Ascending aorta (tissue), 2 donors: Measurements from ENCODE around the gene FDX2. TPM values are rescaled to one million over a fixed set of nuclear protein-coding genes. Genes with fewer than 3 reads are reported as not detected.

Experiments used
- DNase-seq, 2 donors: peaks; one replicate each; pipeline ENCODE4 v3.0.0-alpha.2; 2019; ENCODE audit warnings: low spot score in 2 of 2
- H3K27ac ChIP-seq, 2 donors: fragments of 200-600 bp; sonication (generic); one replicate each; pipeline ENCODE4 v1.5.1; 2016 to 2017; ENCODE audit warnings: mild to moderate bottlenecking in 1 of 2
- H3K27me3 ChIP-seq: fragments of 200-600 bp; sonication (generic); one replicate; pipeline ENCODE4 v1.5.1; 2017
- H3K36me3 ChIP-seq, 2 donors: fragments of 200-600 bp; sonication (generic); one replicate each; pipeline ENCODE4 v1.5.1; 2016
- H3K4me1 ChIP-seq, 2 donors: fragments of 200-600 bp; sonication (generic); one replicate each; pipeline ENCODE4 v1.5.1; 2016 to 2017; ENCODE audit warnings: mild to moderate bottlenecking in 1 of 2
- H3K4me3 ChIP-seq, 2 donors: fragments of 200-600 bp; sonication (generic); one replicate each; pipeline ENCODE4 v1.5.1; 2016 to 2017; ENCODE audit warnings: mild to moderate bottlenecking in 1 of 2
- H3K9me3 ChIP-seq, 2 donors: fragments of 200-600 bp; sonication (generic); one replicate each; pipeline ENCODE4 v1.5.1; 2016
- intact Hi-C: fragments of 100-400 bp; cut with DNase I; formaldehyde crosslinking; loops from one replicate; pipeline ENCODE4 v1.15.1; 2023
- total RNA-seq: library from RNA; depleted of rRNA; stranded (reverse); fragments of >200 nt; gene quantifications from one replicate; pipeline ENCODE4 v1.1.0, GENCODE V29; 2016
- TF ChIP-seq, protein P1 (sequence below), 3 experiments: fragments of 200-600 bp in 2 of 3; fragments of 450-650 bp in 1 of 3; sonication (generic) in 2 of 3; IDR thresholded peaks; one replicate each; pipeline ENCODE4 v1.5.1; 2016 to 2019; ENCODE audit warnings: antibody characterized with exemption in 3 of 3, mild to moderate bottlenecking in 1 of 3, moderate library complexity in 1 of 3

Gene FDX2
- total RNA-seq, 1 donor from 2014 or later: 16.8 TPM

DNA sequence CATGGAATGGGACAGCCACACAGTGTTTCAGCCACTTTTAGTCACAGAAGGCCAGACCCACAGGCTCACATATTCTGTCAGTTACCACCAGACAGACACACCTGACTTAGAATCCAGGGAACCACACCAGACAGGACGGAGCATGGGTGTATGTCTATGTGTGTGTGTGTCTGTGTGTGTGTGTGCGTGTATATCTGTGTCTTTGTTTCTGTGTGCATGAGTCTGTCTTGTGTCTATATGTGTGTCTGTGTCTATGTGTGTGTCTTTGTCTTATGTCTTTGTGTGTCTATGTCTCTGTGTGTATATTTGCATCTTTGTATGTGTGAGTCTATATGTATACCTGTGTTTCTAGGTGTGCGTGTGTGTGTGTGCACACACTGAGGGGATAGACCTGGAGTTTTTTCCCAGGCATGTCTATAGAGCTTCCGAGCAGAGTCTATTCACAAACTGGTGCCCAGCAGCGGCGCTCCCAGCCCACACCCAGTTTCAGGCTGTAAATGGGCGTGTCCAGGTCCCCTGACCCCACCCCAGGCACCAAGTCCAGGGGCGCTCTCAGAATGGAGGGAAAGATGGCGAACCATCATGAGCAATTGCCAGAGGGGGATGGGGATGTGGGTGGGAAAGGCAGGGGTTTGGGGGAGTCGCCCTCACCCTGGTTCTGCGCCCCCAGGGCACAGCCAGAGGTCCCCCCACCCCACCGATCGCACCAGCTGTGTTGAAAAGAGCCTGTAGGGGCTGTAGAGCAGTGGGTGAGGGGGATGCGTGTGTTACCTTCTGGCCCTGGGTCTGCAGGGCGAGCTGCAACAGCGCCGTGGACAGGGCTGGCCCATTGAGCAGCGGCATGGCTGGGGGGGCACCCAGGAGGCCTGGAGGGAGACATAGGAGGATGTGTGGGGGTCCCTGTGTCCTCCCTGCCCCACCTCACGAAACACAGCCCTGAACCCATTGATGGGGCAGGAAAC is 6.3 kb upstream of the FDX2 start:
- Histone ChIP-seq H3K27ac (no peak overlapping the region), H3K36me3 (peaks cover 93 to 98% of the 10 kb centered on the region in 2 donors), H3K4me1 (no peaks in the 10 kb centered on the region), H3K9me3 (no peaks in the 10 kb centered on the region), H3K4me3 (no peak overlapping the region), H3K27me3 (no peaks in the 10 kb centered on the region)
- DNase-seq: no peak
- intact Hi-C loops: no loop called here
- TF ChIP-seq, protein P1, sequence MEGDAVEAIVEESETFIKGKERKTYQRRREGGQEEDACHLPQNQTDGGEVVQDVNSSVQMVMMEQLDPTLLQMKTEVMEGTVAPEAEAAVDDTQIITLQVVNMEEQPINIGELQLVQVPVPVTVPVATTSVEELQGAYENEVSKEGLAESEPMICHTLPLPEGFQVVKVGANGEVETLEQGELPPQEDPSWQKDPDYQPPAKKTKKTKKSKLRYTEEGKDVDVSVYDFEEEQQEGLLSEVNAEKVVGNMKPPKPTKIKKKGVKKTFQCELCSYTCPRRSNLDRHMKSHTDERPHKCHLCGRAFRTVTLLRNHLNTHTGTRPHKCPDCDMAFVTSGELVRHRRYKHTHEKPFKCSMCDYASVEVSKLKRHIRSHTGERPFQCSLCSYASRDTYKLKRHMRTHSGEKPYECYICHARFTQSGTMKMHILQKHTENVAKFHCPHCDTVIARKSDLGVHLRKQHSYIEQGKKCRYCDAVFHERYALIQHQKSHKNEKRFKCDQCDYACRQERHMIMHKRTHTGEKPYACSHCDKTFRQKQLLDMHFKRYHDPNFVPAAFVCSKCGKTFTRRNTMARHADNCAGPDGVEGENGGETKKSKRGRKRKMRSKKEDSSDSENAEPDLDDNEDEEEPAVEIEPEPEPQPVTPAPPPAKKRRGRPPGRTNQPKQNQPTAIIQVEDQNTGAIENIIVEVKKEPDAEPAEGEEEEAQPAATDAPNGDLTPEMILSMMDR (IDR thresholded peaks at IDR 0.05): no peak

DNA sequence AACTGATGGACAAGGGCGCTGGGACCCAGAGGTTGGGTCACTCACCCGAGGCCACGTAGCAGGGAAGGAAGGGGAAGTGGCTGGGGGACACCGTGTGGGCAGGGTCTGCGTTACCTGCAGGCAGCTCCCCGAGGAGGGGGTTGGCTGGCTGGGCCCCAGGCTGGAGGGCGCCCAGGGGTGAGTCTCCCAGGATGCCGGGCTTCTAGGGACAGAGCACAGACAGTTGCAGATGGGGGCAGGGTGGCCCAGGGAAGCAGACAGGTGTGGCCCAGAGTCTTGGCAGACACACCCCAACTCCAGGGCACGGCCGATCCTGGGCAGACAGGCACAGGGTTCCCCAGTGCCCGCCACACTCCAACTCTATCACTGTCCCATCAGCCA is 5.6 kb upstream of the FDX2 start:
- intact Hi-C loops: no loop called here
- H3K9me3 ChIP-seq: no peaks in the 10 kb centered on the region

DNA sequence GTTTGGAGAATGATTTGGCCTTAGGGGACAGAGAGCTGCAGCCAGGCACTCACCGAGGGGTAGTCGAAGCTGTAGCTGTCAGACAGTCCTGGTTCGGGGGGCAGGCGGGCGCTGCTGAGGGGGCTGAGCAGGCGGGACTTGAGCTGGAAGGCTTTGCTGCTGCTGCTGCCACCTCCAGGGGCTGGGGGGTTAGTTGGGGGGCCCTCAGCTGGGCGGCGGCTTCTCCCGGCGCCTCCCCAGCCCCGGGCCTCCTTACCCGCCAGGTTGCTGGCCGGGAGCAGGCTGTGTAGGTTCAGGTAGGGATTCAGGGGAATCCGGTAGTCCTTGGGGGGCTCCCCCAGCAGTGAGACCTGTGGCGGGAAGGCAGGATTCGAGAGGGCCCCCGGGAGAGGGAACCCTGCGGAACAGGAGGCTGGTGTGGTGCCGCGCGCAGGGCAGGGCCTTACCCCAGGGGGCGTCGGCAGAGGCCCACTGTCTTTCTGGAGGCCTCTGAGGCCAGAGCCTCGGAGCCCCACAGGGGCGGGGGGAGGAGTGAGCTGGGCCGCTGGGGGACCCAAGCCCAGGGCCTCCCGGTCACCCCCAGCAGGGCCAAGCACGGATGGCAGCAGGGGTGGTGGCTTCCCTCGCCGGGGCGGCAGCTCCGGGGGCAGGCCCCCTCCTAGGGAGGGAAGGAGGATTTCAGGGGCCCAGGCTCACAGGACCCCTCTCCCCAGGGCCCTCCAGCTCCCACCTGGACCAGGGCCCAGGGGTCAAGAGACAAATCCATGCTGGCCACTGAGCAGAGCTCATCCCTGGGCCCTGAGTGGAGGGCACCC is 5.0 kb upstream of the FDX2 start:
- TF ChIP-seq, protein P1 (IDR thresholded peaks at IDR 0.05): no peak
- no peaks in the 10 kb centered on the region for H3K9me3 ChIP-seq
- peaks cover 0 to 3% of the 10 kb centered on the region in 2 donors for H3K4me1 ChIP-seq
- H3K4me3 ChIP-seq: no peak overlapping the region
- intact Hi-C loops: no loop called here
- no peak for DNase-seq
- H3K36me3 ChIP-seq: peaks cover 81 to 91% of the 10 kb centered on the region in 2 donors
- H3K27me3 ChIP-seq: no peaks in the 10 kb centered on the region
- H3K27ac ChIP-seq: no peak overlapping the region

More for the DNA sequence above, 5.6 kb upstream of the FDX2 start:
- no peak overlapping the region for H3K4me3 ChIP-seq
- H3K4me1 ChIP-seq: no peaks in the 10 kb centered on the region
- no peaks in the 10 kb centered on the region for H3K27me3 ChIP-seq
- DNase-seq: no peak
- no peak overlapping the region for H3K27ac ChIP-seq
- TF ChIP-seq, protein P1 (IDR thresholded peaks at IDR 0.05): no peak
- peaks cover 87 to 97% of the 10 kb centered on the region in 2 donors for H3K36me3 ChIP-seq

DNA sequence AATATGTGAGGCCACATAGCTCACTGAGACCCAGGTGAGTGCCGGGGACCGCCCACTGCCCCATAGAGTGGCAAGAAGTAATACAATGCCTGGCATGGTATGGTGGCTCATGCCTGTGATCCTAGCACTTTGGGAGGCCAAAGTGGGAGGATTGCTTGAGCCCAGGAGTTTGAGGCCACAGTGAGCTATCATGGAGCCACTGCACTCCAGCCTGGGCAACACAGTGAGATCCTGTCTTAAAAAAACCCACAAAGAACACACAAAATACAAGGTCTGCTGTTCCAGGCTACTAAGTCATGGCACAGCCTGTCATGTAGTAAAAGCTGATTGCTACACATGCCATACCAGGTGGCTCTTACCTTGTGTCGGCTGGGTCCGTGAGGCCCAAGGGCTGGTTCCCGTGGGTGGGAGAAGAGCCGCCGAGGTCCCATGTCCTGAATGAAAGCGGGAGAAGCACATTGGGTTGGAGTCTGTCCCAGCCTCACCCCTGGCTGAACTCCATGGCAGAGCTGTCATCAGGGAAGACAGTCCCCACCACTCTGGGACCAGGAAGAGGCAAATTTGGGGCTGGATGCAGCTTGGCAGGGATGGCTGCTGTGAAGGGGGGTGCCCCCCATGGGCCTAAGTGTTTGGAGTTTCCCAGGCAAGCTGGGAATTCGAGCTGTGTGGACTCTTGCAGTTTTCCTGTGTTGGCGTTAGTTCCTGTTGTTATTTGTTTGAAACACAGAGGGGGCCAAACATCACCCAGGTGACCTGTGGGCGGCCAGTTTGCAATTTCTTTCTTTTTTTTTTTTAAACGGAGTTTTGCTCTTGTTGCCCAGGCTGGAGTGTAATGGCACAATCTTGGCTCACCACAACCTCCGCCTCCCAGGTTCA is 3.2 kb upstream of the FDX2 start:
- no peak for DNase-seq
- TF ChIP-seq, protein P1 (IDR thresholded peaks at IDR 0.05): no peak

More for the DNA sequence above, 3.2 kb upstream of the FDX2 start:
- Histone ChIP-seq H3K36me3 (peaks cover 64 to 74% of the 10 kb centered on the region in 2 donors), H3K4me1 (peaks cover 0 to 6% of the 10 kb centered on the region in 2 donors), H3K27ac (no peak overlapping the region), H3K27me3 (no peaks in the 10 kb centered on the region), H3K4me3 (no peak overlapping the region), H3K9me3 (no peaks in the 10 kb centered on the region)
- intact Hi-C loops: loop anchor here (5.0 kb wide), 1 partner anchor 63 kb away; the partner anchor contains the start of gene TYK2
